ENCODE data around the gene CEP128.

- TF ChIP-seq, protein P1, sequence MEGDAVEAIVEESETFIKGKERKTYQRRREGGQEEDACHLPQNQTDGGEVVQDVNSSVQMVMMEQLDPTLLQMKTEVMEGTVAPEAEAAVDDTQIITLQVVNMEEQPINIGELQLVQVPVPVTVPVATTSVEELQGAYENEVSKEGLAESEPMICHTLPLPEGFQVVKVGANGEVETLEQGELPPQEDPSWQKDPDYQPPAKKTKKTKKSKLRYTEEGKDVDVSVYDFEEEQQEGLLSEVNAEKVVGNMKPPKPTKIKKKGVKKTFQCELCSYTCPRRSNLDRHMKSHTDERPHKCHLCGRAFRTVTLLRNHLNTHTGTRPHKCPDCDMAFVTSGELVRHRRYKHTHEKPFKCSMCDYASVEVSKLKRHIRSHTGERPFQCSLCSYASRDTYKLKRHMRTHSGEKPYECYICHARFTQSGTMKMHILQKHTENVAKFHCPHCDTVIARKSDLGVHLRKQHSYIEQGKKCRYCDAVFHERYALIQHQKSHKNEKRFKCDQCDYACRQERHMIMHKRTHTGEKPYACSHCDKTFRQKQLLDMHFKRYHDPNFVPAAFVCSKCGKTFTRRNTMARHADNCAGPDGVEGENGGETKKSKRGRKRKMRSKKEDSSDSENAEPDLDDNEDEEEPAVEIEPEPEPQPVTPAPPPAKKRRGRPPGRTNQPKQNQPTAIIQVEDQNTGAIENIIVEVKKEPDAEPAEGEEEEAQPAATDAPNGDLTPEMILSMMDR (IDR thresholded peaks at IDR 0.05): no peak
- TF ChIP-seq POLR2A (IDR thresholded peaks at IDR 0.05): no peak
Measured at GRCh38 chr14:80522936-80523335, 418.6 kb downstream of the CEP128 start.

All from uterus (tissue), 2 donors.